AG10803 (cell line): ENCODE results near the gene ARMC2.

Experiments
- DNase-seq: peaks from one replicate; pipeline ENCODE4 v3.0.0; 2010; ENCODE audit warnings: low read depth
- H3K4me3 ChIP-seq: 2 replicates; pipeline ENCODE4 v1.5.1; 2011; ENCODE audit warnings: mild to moderate bottlenecking, low read length, control low read depth
- CTCF ChIP-seq: conservative IDR thresholded peaks from 2 replicates; pipeline ENCODE4 v1.5.1; 2011; ENCODE audit warnings: mild to moderate bottlenecking, low read length, control low read depth, inconsistent platforms

ARMC2 gene

DNA sequence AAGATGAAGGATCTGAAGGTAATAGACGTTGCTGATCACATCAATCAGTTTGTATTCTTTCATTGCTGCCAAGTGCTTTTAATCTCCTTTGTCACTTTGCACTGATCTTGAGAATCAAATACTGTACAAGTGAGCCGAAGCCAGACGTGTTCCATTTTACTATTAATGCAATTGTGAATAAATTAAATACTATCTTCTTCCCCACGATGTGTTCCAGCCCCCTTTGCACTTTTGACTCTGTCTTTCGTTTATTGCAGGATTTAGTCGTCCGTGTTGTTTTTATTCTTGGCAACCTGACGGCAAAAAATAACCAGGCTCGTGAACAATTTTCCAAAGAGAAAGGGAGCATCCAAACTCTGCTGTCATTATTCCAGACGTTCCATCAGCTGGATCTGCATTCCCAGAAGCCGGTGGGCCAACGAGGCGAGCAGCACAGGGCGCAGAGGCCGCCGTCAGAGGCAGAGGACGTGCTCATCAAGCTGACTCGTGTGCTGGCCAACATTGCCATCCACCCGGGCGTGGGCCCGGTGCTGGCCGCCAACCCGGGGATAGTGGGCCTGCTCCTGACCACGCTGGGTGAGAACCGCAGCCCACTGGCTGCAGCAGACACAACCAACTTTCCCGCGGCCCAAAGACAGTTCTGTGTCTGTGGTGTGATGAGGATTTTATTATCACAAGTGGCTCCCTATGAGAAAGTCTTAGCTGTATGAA lies 104.7 kb downstream of the ARMC2 start:
- no peak overlapping the region for H3K4me3 ChIP-seq
- DNase-seq = no peak
- no peak for TF ChIP-seq CTCF

- H3K4me3 ChIP-seq = no peak overlapping the region
- TF ChIP-seq CTCF = no peak
- peak; percentile 65 for DNase-seq
These were observed 105.5 kb downstream of the ARMC2 start for GRCh38 chr6:108953681-108954080.

DNA sequence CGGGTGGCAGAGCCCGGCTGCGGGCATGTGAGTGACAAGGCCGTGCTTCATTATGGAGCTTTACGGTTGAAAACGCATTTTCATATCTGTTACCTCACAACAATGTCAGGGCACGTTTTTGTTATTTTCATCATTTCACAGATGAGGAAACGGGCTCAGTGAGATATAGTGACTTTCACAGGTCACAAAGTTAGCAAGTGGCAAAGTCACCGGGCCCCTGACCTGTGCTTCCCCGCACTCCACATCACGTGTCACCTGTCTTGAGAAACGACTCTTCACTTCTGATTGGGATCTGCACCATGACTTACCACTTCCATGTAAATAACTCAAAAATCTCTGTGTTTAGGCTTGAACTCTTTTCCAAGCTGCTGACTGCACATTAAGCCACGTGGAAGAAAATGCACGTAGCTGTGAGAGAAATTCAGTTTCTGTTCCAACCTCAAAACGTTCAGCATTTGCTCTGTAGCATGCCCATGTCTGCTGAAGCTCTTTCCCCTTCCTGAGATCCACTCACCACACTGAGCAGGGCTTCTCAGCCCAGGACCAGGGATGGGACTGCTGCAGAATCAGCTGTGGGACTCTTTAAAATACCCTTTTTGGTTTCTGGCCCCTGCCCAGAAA lies 107.2 kb downstream of the ARMC2 start:
- H3K4me3 ChIP-seq = no peak overlapping the region
- TF ChIP-seq CTCF = no peak
- DNase-seq = no peak

GRCh38 chr6:108957221-108957620 lies 109.0 kb downstream of the ARMC2 start:
- H3K4me3 ChIP-seq = no peak overlapping the region
- no peak for DNase-seq
- no peak for TF ChIP-seq CTCF

DNA sequence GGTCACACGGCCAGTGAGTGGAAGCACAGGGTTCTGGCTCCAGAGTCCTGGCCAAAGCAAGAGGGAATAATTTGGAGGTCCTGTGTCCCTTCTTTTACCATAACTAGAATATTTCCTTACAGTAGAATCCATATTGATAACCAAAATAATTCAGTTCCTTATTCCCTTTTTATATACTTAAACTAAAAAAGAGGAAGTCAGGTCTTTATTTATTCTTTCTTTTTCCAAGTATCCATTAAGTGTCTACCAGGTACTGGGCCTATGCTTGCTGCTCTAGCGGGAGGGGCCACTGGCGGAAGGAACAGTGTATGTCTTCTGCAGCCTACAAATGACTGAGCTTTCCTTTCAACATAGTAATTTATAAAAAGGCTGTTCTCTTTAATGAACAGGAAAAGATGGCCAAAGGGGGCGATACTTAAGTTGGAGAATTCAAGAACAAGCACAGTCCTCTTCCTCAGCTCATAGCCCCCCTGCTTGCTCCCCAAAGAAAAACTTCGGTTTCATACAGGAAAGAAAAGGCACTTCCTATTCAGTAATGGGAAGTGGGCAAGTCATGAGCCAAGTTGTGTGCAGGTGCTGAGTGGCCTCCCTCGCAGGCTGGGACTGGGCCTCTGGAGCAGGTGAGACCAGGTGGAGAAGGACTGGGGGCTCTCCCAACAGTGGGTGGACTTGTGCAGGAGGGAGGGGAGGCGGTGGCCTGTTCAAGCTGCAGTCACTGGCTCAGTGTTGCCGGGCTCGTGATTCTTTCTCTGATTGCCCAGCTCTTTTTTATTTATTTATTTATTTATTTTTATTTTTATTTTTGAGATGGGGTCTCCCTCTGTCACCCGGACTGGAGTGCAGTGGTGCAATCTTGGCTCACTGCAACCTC lies 110.9 kb downstream of the ARMC2 start:
- no peak overlapping the region for H3K4me3 ChIP-seq
- DNase-seq = no peak
- TF ChIP-seq CTCF = no peak

- H3K4me3 ChIP-seq = no peak overlapping the region
- no peak for DNase-seq
- TF ChIP-seq CTCF = no peak
These were observed 111.9 kb downstream of the ARMC2 start for GRCh38 chr6:108959972-108960582.
